Tibial artery (tissue), 4 donors: ENCODE measurements around the gene GGA2.

Experiments used
- DNase-seq, 2 donors: peaks; one replicate each; pipeline ENCODE4 v3.0.0-alpha.2; 2019
- H3K27ac ChIP-seq, 2 donors: fragments of 200-600 bp; sonication (generic) in 1 of 2; 1 replicate in 1 of 2; 2 replicates in 1 of 2; pipeline ENCODE4 v1.5.1; 2018 to 2019; ENCODE audit warnings: mild to moderate bottlenecking in 1 of 2
- H3K27me3 ChIP-seq, 2 donors: fragments of 200-600 bp; sonication (generic) in 1 of 2; one replicate each; pipeline versions ENCODE4 v1.5.1 to v1.6.0; 2016 to 2019
- H3K36me3 ChIP-seq, 3 donors: fragments of 200-600 bp; sonication (generic) in 2 of 3; one replicate each; pipeline ENCODE4 v1.5.1; 2016 to 2019; ENCODE audit warnings: mild to moderate bottlenecking in 2 of 3
- H3K4me1 ChIP-seq, 4 donors: fragments of 200-600 bp; sonication (generic) in 2 of 4; 1 replicate in 3 of 4; 2 replicates in 1 of 4; pipeline ENCODE4 v1.5.1; 2016 to 2019
- H3K4me3 ChIP-seq, 2 donors: fragments of 200-600 bp; sonication (generic) in 1 of 2; 1 replicate in 1 of 2; 2 replicates in 1 of 2; pipeline ENCODE4 v1.5.1; 2018 to 2019; ENCODE audit warnings: mild to moderate bottlenecking in 2 of 2
- H3K9me3 ChIP-seq, 3 donors: fragments of 200-600 bp; sonication (generic) in 1 of 3; one replicate each; pipeline ENCODE4 v1.5.1; 2016 to 2019
- intact Hi-C: fragments of 100-400 bp; cut with DNase I; formaldehyde crosslinking; loops from one replicate; pipeline ENCODE4 v1.15.0; 2023; ENCODE audit warnings: low total_unique reads
- TF ChIP-seq, protein P1 (sequence below), 2 experiments: fragments of 200-600 bp in 1 of 2; fragments of 450-650 bp in 1 of 2; IDR thresholded peaks; one replicate each; pipeline ENCODE4 v1.5.1; 2017 to 2019; ENCODE audit warnings: antibody characterized with exemption in 2 of 2, mild to moderate bottlenecking in 1 of 2, moderate library complexity in 1 of 2

GGA2 gene

DNA sequence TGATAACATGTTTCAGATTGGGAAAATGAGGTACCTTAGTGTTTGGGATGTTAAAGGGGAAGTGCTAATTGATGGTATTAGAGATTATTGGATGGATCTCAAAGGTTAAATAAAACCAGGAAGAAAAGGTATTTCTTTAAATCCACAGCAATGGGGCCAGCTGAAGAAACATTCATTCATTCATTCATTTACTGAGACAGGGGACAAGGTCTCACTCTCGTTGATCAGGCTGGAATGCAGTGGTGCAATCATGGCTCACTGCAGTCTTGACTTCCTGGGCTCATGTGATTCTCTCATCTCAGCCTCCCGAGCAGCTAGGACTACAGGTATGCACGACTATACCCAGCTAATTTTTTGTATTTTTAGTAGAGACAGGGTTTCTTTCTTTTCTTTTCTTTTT, 27.1 kb upstream of the GGA2 start:
- H3K4me3 ChIP-seq, result no peak overlapping the region
- no peaks in the 10 kb centered on the region for H3K4me1 ChIP-seq
- peaks cover 30 to 92% (median 66%) of the 10 kb centered on the region in 3 donors for H3K36me3 ChIP-seq
- no peaks in the 10 kb centered on the region for H3K9me3 ChIP-seq
- no peak overlapping the region for H3K27ac ChIP-seq
- intact Hi-C loops, result no loop called here
- DNase-seq, result no peak
- no peaks in the 10 kb centered on the region for H3K27me3 ChIP-seq
- TF ChIP-seq, protein P1, sequence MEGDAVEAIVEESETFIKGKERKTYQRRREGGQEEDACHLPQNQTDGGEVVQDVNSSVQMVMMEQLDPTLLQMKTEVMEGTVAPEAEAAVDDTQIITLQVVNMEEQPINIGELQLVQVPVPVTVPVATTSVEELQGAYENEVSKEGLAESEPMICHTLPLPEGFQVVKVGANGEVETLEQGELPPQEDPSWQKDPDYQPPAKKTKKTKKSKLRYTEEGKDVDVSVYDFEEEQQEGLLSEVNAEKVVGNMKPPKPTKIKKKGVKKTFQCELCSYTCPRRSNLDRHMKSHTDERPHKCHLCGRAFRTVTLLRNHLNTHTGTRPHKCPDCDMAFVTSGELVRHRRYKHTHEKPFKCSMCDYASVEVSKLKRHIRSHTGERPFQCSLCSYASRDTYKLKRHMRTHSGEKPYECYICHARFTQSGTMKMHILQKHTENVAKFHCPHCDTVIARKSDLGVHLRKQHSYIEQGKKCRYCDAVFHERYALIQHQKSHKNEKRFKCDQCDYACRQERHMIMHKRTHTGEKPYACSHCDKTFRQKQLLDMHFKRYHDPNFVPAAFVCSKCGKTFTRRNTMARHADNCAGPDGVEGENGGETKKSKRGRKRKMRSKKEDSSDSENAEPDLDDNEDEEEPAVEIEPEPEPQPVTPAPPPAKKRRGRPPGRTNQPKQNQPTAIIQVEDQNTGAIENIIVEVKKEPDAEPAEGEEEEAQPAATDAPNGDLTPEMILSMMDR (IDR thresholded peaks at IDR 0.05), result no peak

DNA sequence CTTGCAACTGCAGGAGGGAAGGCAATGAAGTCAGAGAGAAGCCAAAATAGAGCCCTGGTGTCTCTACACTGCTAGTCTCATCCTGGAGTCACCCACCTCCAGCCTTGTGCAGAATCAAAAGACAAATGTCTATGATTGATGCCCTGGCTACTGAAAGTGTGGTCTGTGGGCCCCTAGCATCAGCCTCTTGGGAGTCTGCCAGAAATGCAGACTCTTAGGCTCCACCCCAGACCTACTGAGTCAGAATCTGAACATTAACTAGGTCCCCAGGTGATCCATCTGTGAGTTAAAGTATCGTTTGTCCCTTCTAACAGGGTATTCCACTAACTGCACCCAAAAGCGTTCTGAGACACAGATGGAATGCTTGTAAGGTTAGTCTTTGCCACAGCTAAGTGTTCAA, 25.6 kb upstream of the GGA2 start:
- peaks cover 40 to 94% (median 71%) of the 10 kb centered on the region in 3 donors for H3K36me3 ChIP-seq

DNA sequence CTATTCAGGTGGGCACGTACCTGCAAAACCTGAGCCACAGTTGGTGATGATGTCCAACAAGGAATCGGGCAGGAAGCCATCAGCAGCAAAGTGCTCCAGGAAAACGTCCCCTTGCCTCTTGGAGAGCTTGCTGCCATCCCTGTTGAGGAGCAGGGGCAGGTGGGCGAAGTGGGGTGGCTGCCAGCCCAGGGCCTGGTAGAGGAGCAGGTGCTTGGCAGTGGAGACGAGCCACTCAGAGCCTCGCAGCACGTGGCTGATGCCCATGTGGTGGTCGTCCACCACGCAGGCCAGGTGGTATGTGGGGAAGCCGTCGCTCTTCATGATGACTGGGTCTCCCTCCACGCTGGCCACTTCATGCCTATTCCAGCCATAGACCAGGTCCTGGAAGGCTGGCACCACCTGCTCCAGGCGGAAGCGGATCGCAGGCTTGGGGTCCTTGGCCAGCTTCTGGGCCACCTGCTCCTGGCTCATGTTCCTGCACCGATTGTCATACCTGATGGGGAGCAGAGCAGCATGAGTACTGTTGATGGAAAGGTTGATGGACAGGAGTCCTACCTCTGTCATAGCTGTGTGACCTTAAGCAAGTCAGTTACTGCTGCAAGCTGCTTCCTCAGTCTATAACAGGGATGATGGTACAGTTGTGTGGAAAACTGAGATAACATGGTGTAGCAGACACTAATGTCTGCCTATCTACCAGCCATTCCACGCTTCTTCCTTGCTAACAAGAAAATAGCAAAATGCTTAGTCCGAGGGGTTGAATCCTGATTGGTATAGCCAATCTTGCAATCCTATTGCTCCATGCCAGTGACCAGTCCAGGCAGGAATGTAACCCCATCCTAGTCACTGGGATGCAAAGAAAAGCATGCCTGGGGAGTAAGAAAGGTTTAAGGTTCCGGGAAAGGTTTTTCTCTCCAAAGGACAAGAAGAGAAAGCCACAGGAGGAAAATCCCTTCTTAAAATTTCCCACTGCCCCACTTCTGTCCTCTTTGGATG, 24.9 kb upstream of the GGA2 start:
- Histone ChIP-seq H3K27ac (no peak overlapping the region), H3K36me3 (peaks cover 40 to 94% (median 67%) of the 10 kb centered on the region in 3 donors), H3K27me3 (no peaks in the 10 kb centered on the region), H3K4me3 (no peak overlapping the region), H3K4me1 (no peaks in the 10 kb centered on the region), H3K9me3 (no peaks in the 10 kb centered on the region)
- TF ChIP-seq, protein P1 (IDR thresholded peaks at IDR 0.05), result no peak
- intact Hi-C loops, result no loop called here
- no peak for DNase-seq

More for the DNA sequence above, 25.6 kb upstream of the GGA2 start:
- Histone ChIP-seq H3K4me1 (no peaks in the 10 kb centered on the region), H3K27ac (no peak overlapping the region), H3K27me3 (no peaks in the 10 kb centered on the region), H3K9me3 (no peaks in the 10 kb centered on the region), H3K4me3 (no peak overlapping the region)
- intact Hi-C loops, result no loop called here
- TF ChIP-seq, protein P1 (IDR thresholded peaks at IDR 0.05), result no peak
- DNase-seq, result no peak

DNA sequence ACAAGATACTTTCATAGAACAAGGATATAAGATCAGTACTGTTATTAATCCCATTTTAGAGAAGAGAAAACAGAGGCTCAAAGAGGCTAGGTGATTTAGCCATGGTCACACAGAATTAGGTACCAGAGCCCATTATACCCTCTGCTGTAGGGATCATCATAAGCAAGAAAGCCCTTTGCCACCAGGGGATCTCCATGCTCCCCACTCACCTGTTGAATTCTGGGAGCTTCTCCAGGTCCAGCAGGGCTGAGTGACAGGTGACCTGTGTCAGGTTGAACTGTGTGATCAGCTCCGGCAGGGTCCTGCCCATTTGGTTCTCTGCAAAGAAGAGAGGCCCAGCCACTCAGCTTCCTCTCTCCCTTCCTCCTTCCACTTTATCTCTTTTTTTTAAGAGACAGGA, 22.2 kb upstream of the GGA2 start:
- peaks cover 55 to 99% (median 75%) of the 10 kb centered on the region in 3 donors for H3K36me3 ChIP-seq
- no peaks in the 10 kb centered on the region for H3K4me1 ChIP-seq
- no peaks in the 10 kb centered on the region for H3K27me3 ChIP-seq
- no peak for DNase-seq
- no peaks in the 10 kb centered on the region for H3K9me3 ChIP-seq
- intact Hi-C loops, result no loop called here
- TF ChIP-seq, protein P1 (IDR thresholded peaks at IDR 0.05), result no peak
- H3K27ac ChIP-seq, result no peak overlapping the region
- H3K4me3 ChIP-seq, result no peak overlapping the region

DNA sequence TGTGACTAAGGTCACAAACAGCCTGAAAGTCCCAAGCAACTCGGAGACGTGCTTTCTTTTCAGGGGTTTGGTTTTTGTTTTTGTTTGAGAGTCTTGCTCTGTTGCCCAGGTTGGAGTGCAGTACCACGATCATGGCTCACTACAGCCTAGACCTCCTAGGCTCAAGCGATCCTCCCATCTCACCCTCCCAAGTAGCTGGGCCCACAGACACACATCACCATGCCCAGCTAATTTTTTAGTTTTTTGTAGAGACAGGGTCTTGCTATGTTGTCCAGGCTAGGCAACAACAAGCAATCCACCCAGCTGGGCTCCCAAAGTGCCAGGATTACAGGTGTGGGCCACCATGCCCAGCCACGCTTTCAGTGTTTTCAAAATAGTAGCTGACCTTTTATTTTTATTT, 19.8 kb upstream of the GGA2 start:
- Histone ChIP-seq H3K4me1 (no peaks in the 10 kb centered on the region), H3K27ac (no peak overlapping the region), H3K36me3 (peaks cover 57 to 90% (median 72%) of the 10 kb centered on the region in 3 donors), H3K27me3 (no peaks in the 10 kb centered on the region), H3K4me3 (no peak overlapping the region), H3K9me3 (no peaks in the 10 kb centered on the region)
- intact Hi-C loops, result no loop called here
- TF ChIP-seq, protein P1 (IDR thresholded peaks at IDR 0.05), result no peak
- DNase-seq, result no peak
